HepG2 (cell line): ENCODE results near the gene OVOL3. TPM values are rescaled to one million over a fixed set of nuclear protein-coding genes. Genes with fewer than 3 reads are reported as not detected.
A peak's percentile ranks its signal among the peaks of the same experiment; 100 is the strongest.

ENCODE experiments used
- ATF1 ChIP-seq: IDR thresholded peaks from 2 replicates; pipeline ENCODE4 v1.6.1; 2016; ENCODE audit warnings: mild to moderate bottlenecking, control low read depth
- KLF12 ChIP-seq: sonication (generic); formaldehyde crosslinking; IDR thresholded peaks from 2 replicates; pipeline ENCODE4 v1.4.0; 2020; ENCODE audit warnings: missing genetic modification reagents, borderline replicate concordance
- KLF16 ChIP-seq, 2 experiments: sonication (generic) in 1 of 2; formaldehyde crosslinking in 1 of 2; IDR thresholded peaks; 2 replicates each; pipeline versions ENCODE4 v1.6.1 to v1.8.0; 2016 to 2023; ENCODE audit warnings: missing genetic modification reagents in 2 of 2, missing compliant biosample characterization in 1 of 2
- LCORL ChIP-seq, 2 experiments: fragments of 450-650 bp in 1 of 2; sonication (generic) in 1 of 2; formaldehyde crosslinking in 1 of 2; IDR thresholded peaks; 2 replicates each; pipeline versions ENCODE4 v1.5.0 to v1.6.1; 2017 to 2020; ENCODE audit warnings: antibody characterized with exemption in 1 of 2, missing genetic modification reagents in 1 of 2
- NR1H2 ChIP-seq: sonication (generic); formaldehyde crosslinking; IDR thresholded peaks from 2 replicates; pipeline ENCODE4 v1.8.1; 2022; ENCODE audit warnings: low read depth, missing genetic modification reagents, borderline replicate concordance
- ZBTB39 ChIP-seq: sonication (generic); formaldehyde crosslinking; IDR thresholded peaks from 2 replicates; pipeline ENCODE4 v1.5.0; 2020; ENCODE audit warnings: missing genetic modification reagents
- ZNF276 ChIP-seq: sonication (generic); formaldehyde crosslinking; IDR thresholded peaks from 2 replicates; pipeline ENCODE4 v1.4.0; 2020; ENCODE audit warnings: mild to moderate bottlenecking, low read depth, missing genetic modification reagents
- ZNF326 ChIP-seq: sonication (generic); formaldehyde crosslinking; IDR thresholded peaks from 2 replicates; pipeline ENCODE4 v1.4.0; 2020; ENCODE audit warnings: missing genetic modification reagents, borderline replicate concordance
- ZNF335 ChIP-seq: sonication (generic); formaldehyde crosslinking; IDR thresholded peaks from 2 replicates; pipeline ENCODE4 v1.4.0; 2020; ENCODE audit warnings: missing genetic modification reagents
- ZNF44 ChIP-seq: sonication (generic); formaldehyde crosslinking; IDR thresholded peaks from 2 replicates; pipeline ENCODE4 v1.5.1; 2020; ENCODE audit warnings: mild to moderate bottlenecking, missing genetic modification reagents
- ZSCAN20 ChIP-seq: sonication (generic); formaldehyde crosslinking; IDR thresholded peaks from 2 replicates; pipeline ENCODE4 v1.4.0; 2020; ENCODE audit warnings: missing genetic modification reagents, mild to moderate bottlenecking, borderline replicate concordance
- polyA plus RNA-seq, 8 experiments: library from polyadenylated mRNA; depleted of rRNA in 3 of 8; stranded (reverse) in 7 of 8; unstranded in 1 of 8; fragments of >200 nt; fragmentation: Illumina TruSeq in 4 of 8; extraction: Trizol in 4 of 8; gene quantifications; 2 replicates each; pipeline versions ENCODE4 v1.2.1 to v1.2.3, GENCODE V29; 2011 to 2016; ENCODE audit warnings: low read depth in 4 of 8, missing spikeins in 1 of 8, mixed read lengths in 1 of 8; ENCODE audit not compliant: insufficient read depth in 1 of 8
- total RNA-seq, 5 experiments: library from RNA; depleted of rRNA; stranded (reverse); fragments of >200 nt; fragmentation: Illumina TruSeq; extraction: Trizol; gene quantifications; 2 replicates each; pipeline ENCODE4 v1.2.3, GENCODE V29; 2016; ENCODE audit warnings: low read depth in 1 of 5
- TF ChIP-seq, protein P1 (sequence below): sonication (generic); formaldehyde crosslinking; IDR thresholded peaks from 2 replicates; pipeline ENCODE4 v1.5.0; 2020; ENCODE audit warnings: mild to moderate bottlenecking, missing genetic modification reagents, borderline replicate concordance
- TF ChIP-seq, protein P2 (sequence below): sonication (generic); formaldehyde crosslinking; IDR thresholded peaks from 2 replicates; pipeline ENCODE4 v1.5.0; 2020; ENCODE audit warnings: mild to moderate bottlenecking, missing genetic modification reagents

The OVOL3 gene
- total and polyA plus RNA-seq, 2 of the 13 experiments (the other 11 are each of a cell fraction or from before 2014, with no cell fraction given) = not detected

- TF ChIP-seq, protein P1, sequence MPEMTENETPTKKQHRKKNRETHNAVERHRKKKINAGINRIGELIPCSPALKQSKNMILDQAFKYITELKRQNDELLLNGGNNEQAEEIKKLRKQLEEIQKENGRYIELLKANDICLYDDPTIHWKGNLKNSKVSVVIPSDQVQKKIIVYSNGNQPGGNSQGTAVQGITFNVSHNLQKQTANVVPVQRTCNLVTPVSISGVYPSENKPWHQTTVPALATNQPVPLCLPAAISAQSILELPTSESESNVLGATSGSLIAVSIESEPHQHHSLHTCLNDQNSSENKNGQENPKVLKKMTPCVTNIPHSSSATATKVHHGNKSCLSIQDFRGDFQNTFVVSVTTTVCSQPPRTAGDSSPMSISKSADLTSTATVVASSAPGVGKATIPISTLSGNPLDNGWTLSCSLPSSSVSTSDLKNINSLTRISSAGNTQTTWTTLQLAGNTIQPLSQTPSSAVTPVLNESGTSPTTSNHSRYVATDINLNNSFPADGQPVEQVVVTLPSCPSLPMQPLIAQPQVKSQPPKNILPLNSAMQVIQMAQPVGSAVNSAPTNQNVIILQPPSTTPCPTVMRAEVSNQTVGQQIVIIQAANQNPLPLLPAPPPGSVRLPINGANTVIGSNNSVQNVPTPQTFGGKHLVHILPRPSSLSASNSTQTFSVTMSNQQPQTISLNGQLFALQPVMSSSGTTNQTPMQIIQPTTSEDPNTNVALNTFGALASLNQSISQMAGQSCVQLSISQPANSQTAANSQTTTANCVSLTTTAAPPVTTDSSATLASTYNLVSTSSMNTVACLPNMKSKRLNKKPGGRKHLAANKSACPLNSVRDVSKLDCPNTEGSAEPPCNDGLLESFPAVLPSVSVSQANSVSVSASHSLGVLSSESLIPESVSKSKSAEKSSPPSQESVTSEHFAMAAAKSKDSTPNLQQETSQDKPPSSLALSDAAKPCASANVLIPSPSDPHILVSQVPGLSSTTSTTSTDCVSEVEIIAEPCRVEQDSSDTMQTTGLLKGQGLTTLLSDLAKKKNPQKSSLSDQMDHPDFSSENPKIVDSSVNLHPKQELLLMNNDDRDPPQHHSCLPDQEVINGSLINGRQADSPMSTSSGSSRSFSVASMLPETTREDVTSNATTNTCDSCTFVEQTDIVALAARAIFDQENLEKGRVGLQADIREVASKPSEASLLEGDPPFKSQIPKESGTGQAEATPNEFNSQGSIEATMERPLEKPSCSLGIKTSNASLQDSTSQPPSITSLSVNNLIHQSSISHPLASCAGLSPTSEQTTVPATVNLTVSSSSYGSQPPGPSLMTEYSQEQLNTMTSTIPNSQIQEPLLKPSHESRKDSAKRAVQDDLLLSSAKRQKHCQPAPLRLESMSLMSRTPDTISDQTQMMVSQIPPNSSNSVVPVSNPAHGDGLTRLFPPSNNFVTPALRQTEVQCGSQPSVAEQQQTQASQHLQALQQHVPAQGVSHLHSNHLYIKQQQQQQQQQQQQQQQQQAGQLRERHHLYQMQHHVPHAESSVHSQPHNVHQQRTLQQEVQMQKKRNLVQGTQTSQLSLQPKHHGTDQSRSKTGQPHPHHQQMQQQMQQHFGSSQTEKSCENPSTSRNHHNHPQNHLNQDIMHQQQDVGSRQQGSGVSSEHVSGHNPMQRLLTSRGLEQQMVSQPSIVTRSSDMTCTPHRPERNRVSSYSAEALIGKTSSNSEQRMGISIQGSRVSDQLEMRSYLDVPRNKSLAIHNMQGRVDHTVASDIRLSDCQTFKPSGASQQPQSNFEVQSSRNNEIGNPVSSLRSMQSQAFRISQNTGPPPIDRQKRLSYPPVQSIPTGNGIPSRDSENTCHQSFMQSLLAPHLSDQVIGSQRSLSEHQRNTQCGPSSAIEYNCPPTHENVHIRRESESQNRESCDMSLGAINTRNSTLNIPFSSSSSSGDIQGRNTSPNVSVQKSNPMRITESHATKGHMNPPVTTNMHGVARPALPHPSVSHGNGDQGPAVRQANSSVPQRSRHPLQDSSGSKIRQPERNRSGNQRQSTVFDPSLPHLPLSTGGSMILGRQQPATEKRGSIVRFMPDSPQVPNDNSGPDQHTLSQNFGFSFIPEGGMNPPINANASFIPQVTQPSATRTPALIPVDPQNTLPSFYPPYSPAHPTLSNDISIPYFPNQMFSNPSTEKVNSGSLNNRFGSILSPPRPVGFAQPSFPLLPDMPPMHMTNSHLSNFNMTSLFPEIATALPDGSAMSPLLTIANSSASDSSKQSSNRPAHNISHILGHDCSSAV = 0 out of 2 replicates have a peak, but pooled peaks have one; percentile 58
- TF ChIP-seq NR1H2 (CRISPR knock-in tag) (no peak), ZSCAN20 (no peak), LCORL (IDR thresholded peaks at IDR 0.05) (no peak), LCORL (CRISPR knock-in tag; IDR thresholded peaks at IDR 0.05) (peak; percentile 95), ZBTB39 (CRISPR knock-in tag) (no peak), ZNF44 (CRISPR knock-in tag) (no peak), ZNF276 (CRISPR knock-in tag) (0 out of 2 replicates have a peak, but pooled peaks have one; percentile 38), ZNF326 (no peak), ZNF335 (CRISPR knock-in tag) (peak; percentile 79; the same call in 1 of the 2 replicates), ATF1 (CRISPR knock-in tag) (no peak), KLF12 (CRISPR knock-in tag) (no peak), KLF16 (CRISPR knock-in tag; IDR thresholded peaks at IDR 0.05) (peak in 1 of 2 experiments; percentile 82; a peak in 2 of 4 replicates)
- TF ChIP-seq, protein P2, sequence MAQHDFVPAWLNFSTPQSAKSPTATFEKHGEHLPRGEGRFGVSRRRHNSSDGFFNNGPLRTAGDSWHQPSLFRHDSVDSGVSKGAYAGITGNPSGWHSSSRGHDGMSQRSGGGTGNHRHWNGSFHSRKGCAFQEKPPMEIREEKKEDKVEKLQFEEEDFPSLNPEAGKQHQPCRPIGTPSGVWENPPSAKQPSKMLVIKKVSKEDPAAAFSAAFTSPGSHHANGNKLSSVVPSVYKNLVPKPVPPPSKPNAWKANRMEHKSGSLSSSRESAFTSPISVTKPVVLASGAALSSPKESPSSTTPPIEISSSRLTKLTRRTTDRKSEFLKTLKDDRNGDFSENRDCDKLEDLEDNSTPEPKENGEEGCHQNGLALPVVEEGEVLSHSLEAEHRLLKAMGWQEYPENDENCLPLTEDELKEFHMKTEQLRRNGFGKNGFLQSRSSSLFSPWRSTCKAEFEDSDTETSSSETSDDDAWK (CRISPR knock-in tag) = no peak
Observed at GRCh38 chr19:36120092-36120983, 9.4 kb downstream of the OVOL3 start (continued).
